Measurements from ENCODE around the gene COX19. TPM values are rescaled to one million over a fixed set of nuclear protein-coding genes. Genes with fewer than 3 reads are reported as not detected.

The COX19 gene
- total and polyA plus RNA-seq, 2 of the 13 experiments (the other 11 are each of a cell fraction or from before 2014, with no cell fraction given): 11.5 to 21.7 TPM

DNA sequence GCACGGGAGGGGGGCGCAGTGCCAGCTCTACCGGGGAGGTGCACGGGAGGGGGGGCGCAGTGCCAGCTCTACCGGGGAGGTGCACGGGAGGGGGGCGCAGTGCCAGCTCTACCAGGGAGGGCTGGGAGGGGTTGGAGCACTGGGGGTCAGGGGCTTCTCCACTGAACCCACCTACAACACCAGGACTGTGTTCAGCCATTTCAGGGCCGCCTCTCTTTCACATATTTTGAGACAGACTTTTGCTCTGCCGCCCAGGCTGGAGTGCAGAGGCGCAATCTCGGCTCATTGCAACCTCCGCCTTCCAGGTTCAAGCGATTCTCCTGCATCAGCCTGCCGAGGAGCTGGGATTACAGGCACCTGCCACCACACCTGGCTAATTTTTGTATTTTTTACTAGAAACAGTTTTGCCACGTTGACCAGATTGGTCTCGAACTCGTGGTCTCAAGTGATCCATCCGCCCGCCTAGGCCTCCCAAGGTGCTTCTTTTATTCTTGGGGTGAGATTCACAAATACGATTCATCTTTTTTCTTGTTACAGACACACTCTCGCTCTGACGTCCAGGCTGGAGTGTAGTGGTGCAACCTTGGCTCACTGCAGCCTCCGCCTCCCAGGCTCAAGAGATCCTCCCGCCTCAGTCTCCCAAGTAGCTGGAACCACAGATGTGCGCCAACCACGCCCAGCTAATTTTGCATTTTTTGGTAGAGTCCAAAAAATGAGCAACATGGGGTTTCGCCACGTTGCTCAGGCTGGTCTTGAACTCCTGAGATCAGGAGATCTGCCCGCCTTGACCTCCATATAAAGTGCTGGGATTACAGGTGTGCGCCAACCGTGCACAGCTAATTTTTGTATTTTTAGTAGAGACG is 57.9 kb downstream of the COX19 start:
- in situ Hi-C loops (cut with HindIII; ENCODE audit: extremely low pct_ligation_motif_present, low pct_unique_long_range_greater_than_20kb): no loop called here
- no peak overlapping the region for H3K4me3 ChIP-seq (replicated peaks in 1 of 3; ENCODE audit: insufficient read depth in 1 of 3, low read depth in 2 of 3, low read length in 3 of 3)
- POLR2A ChIA-PET: no interaction called here
- no peak overlapping the region for H3K4me2 ChIP-seq (ENCODE audit: low read depth, low read length)
- no peaks in the 10 kb centered on the region for H4K20me1 ChIP-seq (ENCODE audit: insufficient read depth, low read length)
- H3K27me3 ChIP-seq (ENCODE audit: control insufficient read depth in 1 of 2, insufficient read depth in 2 of 2, low read length in 2 of 2): no peaks in the 10 kb centered on the region
- DNase-seq (ENCODE audit: low spot score) (no peak), ATAC-seq (no peak), FAIRE-seq (no peak)
- H2AFZ ChIP-seq (ENCODE audit: low read length): no peak overlapping the region
- H3K79me2 ChIP-seq (ENCODE audit: insufficient read depth, low read length): no peaks in the 10 kb centered on the region
- H3K4me1 ChIP-seq (ENCODE audit: insufficient read depth, low read length): peaks cover 6% of the 10 kb centered on the region; the same call in 1 of the 2 replicates
- no peak overlapping the region for H3K27ac ChIP-seq (ENCODE audit: extremely low read length, insufficient read depth, low read length)
- H3K36me3 ChIP-seq (replicated peaks in 1 of 2; ENCODE audit: control insufficient read depth in 1 of 2, insufficient read depth in 2 of 2, low read length in 2 of 2): no peaks in the 10 kb centered on the region
- no peaks in the 10 kb centered on the region for H3K9me3 ChIP-seq (ENCODE audit: low read length)
- TF ChIP-seq ZKSCAN1 (IDR thresholded peaks at IDR 0.05; ENCODE audit: low read length) (no peak), SSRP1 (CRISPR knock-in tag; IDR thresholded peaks at IDR 0.05) (no peak), POLR2AphosphoS2 (IDR thresholded peaks at IDR 0.05; ENCODE audit: low read depth, low read length) (no peak), FOXA3 (CRISPR knock-in tag; IDR thresholded peaks at IDR 0.05) (no peak), ZBTB42 (CRISPR knock-in tag; IDR thresholded peaks at IDR 0.05) (no peak), SKI (IDR thresholded peaks at IDR 0.05; ENCODE audit: partially characterized antibody) (no peak), MYPOP (CRISPR knock-in tag; IDR thresholded peaks at IDR 0.05) (no peak), ZFP36 (IDR thresholded peaks at IDR 0.05; ENCODE audit: borderline replicate concordance, low read depth, low read length, partially characterized antibody) (no peak), YEATS4 (CRISPR knock-in tag; IDR thresholded peaks at IDR 0.05; ENCODE audit: borderline replicate concordance) (no peak), GTF2F1 (IDR thresholded peaks at IDR 0.05; ENCODE audit: low read length) (no peak)
- intact Hi-C loops (cut with micrococcal nuclease; ENCODE audit: unreplicated experiment): no loop called here
- 97% methylated on average over 25 of the region's 33 CpGs for WGBS (ENCODE audit: low lambda C conversion rate)
- H3K9ac ChIP-seq (ENCODE audit: insufficient read depth, low read depth, low read length): no peak overlapping the region
- BruUV-seq (replicated peaks): no TSS peak
- CTCF ChIA-PET (ENCODE audit: low intra/inter-chr PET ratio, low total read pairs): no interaction called here
